Endothelial cell of umbilical vein (primary cell): ENCODE results near the gene GPR161. TPM values are rescaled to one million over a fixed set of nuclear protein-coding genes. Genes with fewer than 3 reads are reported as not detected.
A peak's percentile ranks its signal among the peaks of the same experiment; 100 is the strongest.

Experiments used
- BruUV-seq: library from RNA; stranded (reverse); fragments of 400-500 nt; replicated peaks from 2 replicates; lab custom pipeline; 2021; lab: Mats Ljungman, UMichigan
- CTCF ChIA-PET: fragments of 300-600, 350-600 bp; sonication (Branson Sonifier 250); formaldehyde crosslinking; loops from one replicate; lab custom pipeline; 2021; ENCODE audit warnings: antibody characterized with exemption, inconsistent platforms; lab: Charles Lee
- POLR2A ChIA-PET: fragments of 300-600, 350-600 bp; sonication (Branson Sonifier 250); formaldehyde crosslinking; loops from one replicate; lab custom pipeline; 2021; ENCODE audit warnings: antibody characterized with exemption, inconsistent platforms; lab: Charles Lee
- DNase-seq: peaks from one replicate; pipeline ENCODE4 v3.0.0-alpha.2; 2011; ENCODE audit warnings: low read depth, low spot score
- FAIRE-seq: peaks from 2 replicates; lab custom pipeline; 2011; peaks lifted over from hg19 to GRCh38; lab: Jason Lieb, UNC
- H2AFZ ChIP-seq: 2 replicates; pipeline ENCODE4 v1.6.0; 2012; ENCODE audit warnings: low read depth, low read length, control low read depth, inconsistent platforms
- H3K27ac ChIP-seq: 2 replicates; pipeline ENCODE4 v1.5.1; 2011; ENCODE audit warnings: low read depth, mild to moderate bottlenecking, control low read depth, low read length, moderate library complexity; ENCODE audit not compliant: insufficient read depth
- H3K27me3 ChIP-seq, 2 experiments: 2 replicates each; pipeline versions ENCODE4 v1.6.0 to v1.6.1; 2011; ENCODE audit warnings: low read length in 2 of 2, mixed read lengths in 1 of 2; ENCODE audit not compliant: control insufficient read depth in 2 of 2, insufficient read depth in 2 of 2
- H3K36me3 ChIP-seq, 2 experiments: 2 replicates in 1 of 2; 3 replicates in 1 of 2; pipeline ENCODE4 v1.5.1; 2011; ENCODE audit warnings: low read length in 2 of 2, mild to moderate bottlenecking in 1 of 2, moderate library complexity in 1 of 2; ENCODE audit not compliant: control insufficient read depth in 2 of 2, insufficient read depth in 2 of 2; ENCODE audit errors: extremely low read depth in 1 of 2
- H3K4me1 ChIP-seq: 3 replicates; pipeline ENCODE4 v1.5.1; 2011; ENCODE audit warnings: mild to moderate bottlenecking, low read length; ENCODE audit not compliant: control insufficient read depth, insufficient read depth; ENCODE audit errors: extremely low read depth
- H3K4me2 ChIP-seq: 2 replicates; pipeline ENCODE4 v1.6.1; 2011; ENCODE audit warnings: low read length, control low read depth, mixed read lengths; ENCODE audit not compliant: insufficient read depth
- H3K4me3 ChIP-seq, 3 experiments: fragments of 200-600 bp in 1 of 3; sonication (generic), shearing (Covaris generic) in 1 of 3; replicated peaks in 1 of 3; 2 replicates each; pipeline ENCODE4 v1.5.1; 2011 to 2016; ENCODE audit warnings: control low read depth in 3 of 3, low read length in 3 of 3, mild to moderate bottlenecking in 2 of 3, inconsistent platforms in 1 of 3, low read depth in 1 of 3, moderate library complexity in 1 of 3; ENCODE audit not compliant: insufficient read depth in 1 of 3
- H3K79me2 ChIP-seq: 2 replicates; pipeline ENCODE4 v1.6.0; 2012; ENCODE audit warnings: low read length, inconsistent platforms; ENCODE audit not compliant: control insufficient read depth, insufficient read depth
- H3K9ac ChIP-seq: replicated peaks from 2 replicates; pipeline ENCODE3; 2011; ENCODE audit warnings: low read length, control low read depth; ENCODE audit not compliant: insufficient read depth; ENCODE audit errors: extremely low read depth
- H3K9me1 ChIP-seq: replicated peaks from 3 replicates; pipeline ENCODE4 v1.6.0; 2011; ENCODE audit warnings: mild to moderate bottlenecking, low read length; ENCODE audit not compliant: control insufficient read depth, insufficient read depth; ENCODE audit errors: extremely low read depth
- H3K9me3 ChIP-seq: replicated peaks from 2 replicates; pipeline ENCODE4 v1.5.1; 2012; ENCODE audit warnings: low read length, inconsistent platforms; ENCODE audit not compliant: control insufficient read depth, insufficient read depth
- H4K20me1 ChIP-seq: replicated peaks from 2 replicates; pipeline ENCODE3; 2011; ENCODE audit warnings: mild to moderate bottlenecking, low read length; ENCODE audit not compliant: control insufficient read depth, insufficient read depth; ENCODE audit errors: extremely low read depth
- EZH2 ChIP-seq: IDR thresholded peaks from 2 replicates; pipeline ENCODE4 v1.6.1; 2012; ENCODE audit warnings: borderline replicate concordance, low read depth, mild to moderate bottlenecking, moderate library complexity, low read length, inconsistent platforms; ENCODE audit not compliant: severe bottlenecking
- FOS ChIP-seq: IDR thresholded peaks from 2 replicates; pipeline ENCODE4 v1.6.1; 2011; ENCODE audit warnings: mild to moderate bottlenecking, low read length, moderate library complexity, borderline replicate concordance; ENCODE audit not compliant: insufficient read depth
- GATA2 ChIP-seq: IDR thresholded peaks from 2 replicates; pipeline ENCODE4 v1.7.0; 2011; ENCODE audit warnings: low read depth, mild to moderate bottlenecking, moderate library complexity, mixed read lengths, low read length; ENCODE audit not compliant: insufficient read length, insufficient read depth
- JUN ChIP-seq: IDR thresholded peaks from 2 replicates; pipeline ENCODE4 v1.6.1; 2011; ENCODE audit warnings: borderline replicate concordance, low read depth; ENCODE audit not compliant: insufficient read length, insufficient read depth
- MAX ChIP-seq: IDR thresholded peaks from 2 replicates; pipeline ENCODE4 v1.6.1; 2011; ENCODE audit not compliant: insufficient read depth, insufficient read length
- MYC ChIP-seq: IDR thresholded peaks from one replicate; pipeline ENCODE4 v1.6.1; 2011; ENCODE audit warnings: mild to moderate bottlenecking, low read depth, low read length
- POLR2A ChIP-seq: IDR thresholded peaks from 2 replicates; pipeline ENCODE4 v1.6.1; 2012; ENCODE audit warnings: low read depth, mild to moderate bottlenecking, control low read depth, low read length
- POLR2AphosphoS5 ChIP-seq: IDR thresholded peaks from 2 replicates; pipeline ENCODE4 v1.6.1; 2012; ENCODE audit warnings: low read depth, mild to moderate bottlenecking, control low read depth, low read length, moderate library complexity; ENCODE audit not compliant: insufficient read depth
- dilution Hi-C: fragments of 300-500 bp; cut with MboI; formaldehyde crosslinking; loops from one replicate; pipeline ENCODE4 v1.15.0; 2019; ENCODE audit warnings: low sequenced_read_pairs; ENCODE audit not compliant: extremely low pct_ligation_motif_present
- intact Hi-C: fragments of 100-400 bp; cut with micrococcal nuclease; formaldehyde crosslinking; loops from one replicate; pipeline ENCODE4 v1.10.0; 2022
- polyA plus RNA-seq, 4 experiments: library from polyadenylated mRNA; depleted of rRNA in 3 of 4; stranded (reverse) in 3 of 4; unstranded in 1 of 4; fragments of >200 nt; gene quantifications; 2 replicates each; pipeline versions ENCODE4 v1.2.1 to v1.2.3, GENCODE V29; 2011 to 2012; ENCODE audit warnings: missing spikeins in 1 of 4
- total RNA-seq: library from RNA; stranded (reverse); gene quantifications from 2 replicates; pipeline ENCODE4 v1.2.3, GENCODE V29; 2021
- TF ChIP-seq, protein P1 (sequence below), 2 donors: IDR thresholded peaks; 1 replicate in 1 of 2; 2 replicates in 1 of 2; pipeline ENCODE4 v1.5.1; 2011; ENCODE audit warnings: low read length in 2 of 2, mild to moderate bottlenecking in 2 of 2, moderate library complexity in 2 of 2, control low read depth in 1 of 2, inconsistent platforms in 1 of 2, low read depth in 1 of 2; ENCODE audit not compliant: insufficient read depth in 1 of 2; ENCODE audit errors: extremely low read depth in 1 of 2

The GPR161 gene
- total and polyA plus RNA-seq, 2 donors (not counting 3 experiments of a cell fraction or from before 2014, with no cell fraction given) = 34.7 to 36.5 TPM

GRCh38 chr1:168137515-168137821, 738 bp upstream of the GPR161 start:
- dilution Hi-C loops = no loop called here
- ChIA-PET POLR2A (no interaction called here), CTCF (interaction anchor here (1.1 to 1.7 kb wide), 3 partner anchors 9 to 55 kb away, joined by 3 to 5 read pairs (median 5); no protein-coding TSS in a partner anchor)
- H3K4me1 ChIP-seq = peaks cover 19% of the 10 kb centered on the region
- no peaks in the 10 kb centered on the region for H3K27me3 ChIP-seq
- H2AFZ ChIP-seq = peak overlapping the region; percentile 95
- TF ChIP-seq GATA2 (no peak), POLR2AphosphoS5 (no peak), MYC (no peak), POLR2A (no peak), MAX (no peak), JUN (no peak), FOS (no peak), EZH2 (no peak)
- TF ChIP-seq, protein P1, sequence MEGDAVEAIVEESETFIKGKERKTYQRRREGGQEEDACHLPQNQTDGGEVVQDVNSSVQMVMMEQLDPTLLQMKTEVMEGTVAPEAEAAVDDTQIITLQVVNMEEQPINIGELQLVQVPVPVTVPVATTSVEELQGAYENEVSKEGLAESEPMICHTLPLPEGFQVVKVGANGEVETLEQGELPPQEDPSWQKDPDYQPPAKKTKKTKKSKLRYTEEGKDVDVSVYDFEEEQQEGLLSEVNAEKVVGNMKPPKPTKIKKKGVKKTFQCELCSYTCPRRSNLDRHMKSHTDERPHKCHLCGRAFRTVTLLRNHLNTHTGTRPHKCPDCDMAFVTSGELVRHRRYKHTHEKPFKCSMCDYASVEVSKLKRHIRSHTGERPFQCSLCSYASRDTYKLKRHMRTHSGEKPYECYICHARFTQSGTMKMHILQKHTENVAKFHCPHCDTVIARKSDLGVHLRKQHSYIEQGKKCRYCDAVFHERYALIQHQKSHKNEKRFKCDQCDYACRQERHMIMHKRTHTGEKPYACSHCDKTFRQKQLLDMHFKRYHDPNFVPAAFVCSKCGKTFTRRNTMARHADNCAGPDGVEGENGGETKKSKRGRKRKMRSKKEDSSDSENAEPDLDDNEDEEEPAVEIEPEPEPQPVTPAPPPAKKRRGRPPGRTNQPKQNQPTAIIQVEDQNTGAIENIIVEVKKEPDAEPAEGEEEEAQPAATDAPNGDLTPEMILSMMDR (IDR thresholded peaks at IDR 0.05; ENCODE audit: extremely low read depth in 1 of 2, insufficient read depth in 1 of 2, low read depth in 1 of 2, low read length in 2 of 2) = no peak
- DNase-seq = no peak
- intact Hi-C loops = loop anchor here (1.0 to 5.0 kb wide), 5 partner anchors 9 to 415 kb away; partner anchors contain the start of genes MPZL1, SFT2D2 and TIPRL
- FAIRE-seq = no peak
- peak overlapping the region; percentile 73 to 90 (median 77) for H3K4me3 ChIP-seq
- H3K9me1 ChIP-seq = no peaks in the 10 kb centered on the region
- peak overlapping the region; percentile 88 for H3K4me2 ChIP-seq
- H3K36me3 ChIP-seq = no peaks in the 10 kb centered on the region
- H3K27ac ChIP-seq = no peak overlapping the region
- BruUV-seq = no TSS peak
- H3K9me3 ChIP-seq = no peaks in the 10 kb centered on the region
- H3K79me2 ChIP-seq = peaks cover 6% of the 10 kb centered on the region
- no peaks in the 10 kb centered on the region for H4K20me1 ChIP-seq
- H3K9ac ChIP-seq = peak overlapping the region; percentile 62
